ENCODE results near the gene SLC39A5.

DNA sequence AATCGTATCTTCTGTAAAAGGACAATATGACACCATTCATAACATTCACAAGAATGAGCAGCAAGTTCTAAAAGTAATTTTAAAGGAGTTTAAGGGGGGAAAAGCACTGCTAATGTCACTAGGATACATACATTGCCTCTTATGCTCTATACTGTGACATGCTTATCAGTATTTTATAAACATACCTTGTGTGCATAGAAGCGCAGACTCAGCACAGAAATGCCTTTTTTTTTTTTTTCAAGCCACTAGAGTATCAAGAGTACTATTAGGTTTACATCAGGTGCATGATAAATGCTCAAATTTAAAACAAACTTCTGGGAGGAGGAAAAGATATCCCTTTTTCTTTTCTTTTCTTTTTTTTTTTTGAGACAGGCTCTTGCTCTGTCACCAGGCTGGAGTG, 27.0 kb upstream of the SLC39A5 start:
- TF ChIP-seq, protein P1, sequence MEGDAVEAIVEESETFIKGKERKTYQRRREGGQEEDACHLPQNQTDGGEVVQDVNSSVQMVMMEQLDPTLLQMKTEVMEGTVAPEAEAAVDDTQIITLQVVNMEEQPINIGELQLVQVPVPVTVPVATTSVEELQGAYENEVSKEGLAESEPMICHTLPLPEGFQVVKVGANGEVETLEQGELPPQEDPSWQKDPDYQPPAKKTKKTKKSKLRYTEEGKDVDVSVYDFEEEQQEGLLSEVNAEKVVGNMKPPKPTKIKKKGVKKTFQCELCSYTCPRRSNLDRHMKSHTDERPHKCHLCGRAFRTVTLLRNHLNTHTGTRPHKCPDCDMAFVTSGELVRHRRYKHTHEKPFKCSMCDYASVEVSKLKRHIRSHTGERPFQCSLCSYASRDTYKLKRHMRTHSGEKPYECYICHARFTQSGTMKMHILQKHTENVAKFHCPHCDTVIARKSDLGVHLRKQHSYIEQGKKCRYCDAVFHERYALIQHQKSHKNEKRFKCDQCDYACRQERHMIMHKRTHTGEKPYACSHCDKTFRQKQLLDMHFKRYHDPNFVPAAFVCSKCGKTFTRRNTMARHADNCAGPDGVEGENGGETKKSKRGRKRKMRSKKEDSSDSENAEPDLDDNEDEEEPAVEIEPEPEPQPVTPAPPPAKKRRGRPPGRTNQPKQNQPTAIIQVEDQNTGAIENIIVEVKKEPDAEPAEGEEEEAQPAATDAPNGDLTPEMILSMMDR (IDR thresholded peaks at IDR 0.05), result no peak
- TF ChIP-seq POLR2A (IDR thresholded peaks at IDR 0.05), result no peak
